HG03521 (cell line): ENCODE measurements around the gene SLC30A1.
"Not testable (repeated sequence)": the region's sequence is repeated elsewhere in the genome, so short reads cannot be mapped to it uniquely, and the experiment has no call there.

Source experiments
- ATAC-seq: cut with Tn5 transposase; IDR thresholded peaks from one replicate; pipeline ENCODE4 v1.9.1; 2021; ENCODE audit warnings: mild to moderate bottlenecking, moderate library complexity; ENCODE audit not compliant: unreplicated experiment

The SLC30A1 gene

DNA sequence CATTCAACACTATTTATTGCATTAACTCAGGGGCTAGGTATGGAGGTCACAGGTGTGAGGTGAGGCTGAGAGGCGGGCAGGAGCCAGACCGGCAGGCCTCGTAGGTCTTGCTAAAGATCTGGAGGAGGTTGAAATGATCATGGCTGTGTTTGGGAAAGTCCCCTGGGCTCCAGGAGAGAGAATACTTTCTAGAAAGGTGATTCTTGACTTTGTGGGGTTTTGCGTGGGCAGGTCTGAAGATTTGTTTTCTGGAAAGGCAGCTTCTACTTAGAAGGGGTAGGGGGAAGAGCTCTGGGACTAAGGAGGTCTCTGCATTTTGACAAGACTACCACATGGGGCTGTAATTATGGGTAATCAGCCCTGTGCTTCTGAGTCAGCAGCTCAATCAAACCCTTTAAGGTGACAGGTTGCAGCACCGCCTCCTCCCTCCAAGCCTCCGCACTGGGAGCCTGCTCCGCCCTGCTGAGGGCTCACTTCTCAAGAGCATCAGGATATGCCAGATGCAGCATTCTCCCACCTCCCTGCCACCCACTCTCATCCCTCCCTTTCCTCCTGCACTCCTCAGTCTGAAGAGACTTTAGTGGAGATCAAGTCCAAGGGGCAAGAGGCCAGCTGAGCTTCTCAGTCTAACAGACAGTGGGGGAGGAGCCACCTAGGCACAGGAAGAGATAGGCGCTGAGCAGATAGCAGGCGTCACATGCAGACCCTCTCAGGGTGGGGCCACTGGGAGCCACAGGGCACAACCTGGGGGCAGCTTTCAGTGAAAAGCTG is 30.5 kb downstream of the SLC30A1 start:
- no peak for ATAC-seq

GRCh38 chr1:211547710-211548109 is 31.3 kb downstream of the SLC30A1 start:
- no peak for ATAC-seq

DNA sequence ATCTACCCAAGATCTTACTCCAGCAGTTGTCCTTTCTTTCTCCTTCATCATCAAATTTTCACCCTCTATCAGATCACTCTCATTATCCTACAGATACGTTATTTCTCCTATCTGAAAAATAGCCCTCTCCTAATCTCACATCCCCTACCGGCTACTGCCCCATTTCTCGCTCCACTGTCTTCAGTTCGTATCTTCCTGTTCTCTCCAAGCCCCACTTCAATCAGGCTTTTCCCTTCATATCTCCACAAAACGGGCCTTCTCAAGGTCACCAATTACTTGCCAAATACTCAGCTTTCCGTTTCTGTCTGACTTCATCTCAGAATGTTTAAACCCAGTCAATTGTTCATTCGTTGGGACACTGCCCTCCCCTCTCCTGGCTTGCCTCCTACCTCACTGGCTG is 32.4 kb downstream of the SLC30A1 start:
- ATAC-seq: no peak

GRCh38 chr1:211543025-211543424 is 35.9 kb downstream of the SLC30A1 start:
- no peak for ATAC-seq

DNA sequence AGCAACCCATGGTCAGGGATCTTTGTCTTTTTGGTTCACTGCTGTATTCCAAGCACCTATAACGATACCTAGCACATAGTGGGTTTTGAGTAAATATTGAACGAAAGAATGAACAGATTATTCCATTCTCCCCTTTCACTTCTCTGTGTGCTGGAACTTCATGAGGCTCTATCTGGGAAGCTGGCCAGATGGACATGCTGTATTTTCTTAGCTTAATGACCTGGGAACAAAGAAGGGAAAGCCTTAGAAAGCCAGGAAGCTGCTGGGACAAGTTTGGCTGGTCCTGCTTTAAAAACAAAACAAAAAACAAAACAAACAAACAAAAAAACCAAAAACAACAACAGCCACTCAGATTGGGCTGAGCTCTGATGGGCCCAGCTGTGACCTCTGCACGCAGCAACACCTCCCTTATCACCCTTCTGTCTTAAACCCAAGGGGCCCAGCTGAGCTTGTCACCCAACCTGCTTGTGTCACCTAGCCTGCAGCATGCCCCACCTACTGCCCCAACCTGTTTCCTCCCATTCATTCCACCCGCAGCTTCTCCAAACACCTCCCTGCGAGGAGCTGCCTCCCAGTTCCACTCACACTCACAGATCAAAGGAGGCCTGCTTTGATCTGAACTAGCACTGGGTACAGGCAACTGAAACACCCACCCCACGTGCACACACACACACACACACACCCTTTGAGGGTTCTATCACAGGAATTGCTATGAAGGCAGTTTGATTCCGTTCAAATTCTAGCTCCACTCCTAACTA is 37.1 kb downstream of the SLC30A1 start:
- no peak for ATAC-seq

GRCh38 chr1:211541278-211541677 is 37.7 kb downstream of the SLC30A1 start:
- ATAC-seq: no peak

DNA sequence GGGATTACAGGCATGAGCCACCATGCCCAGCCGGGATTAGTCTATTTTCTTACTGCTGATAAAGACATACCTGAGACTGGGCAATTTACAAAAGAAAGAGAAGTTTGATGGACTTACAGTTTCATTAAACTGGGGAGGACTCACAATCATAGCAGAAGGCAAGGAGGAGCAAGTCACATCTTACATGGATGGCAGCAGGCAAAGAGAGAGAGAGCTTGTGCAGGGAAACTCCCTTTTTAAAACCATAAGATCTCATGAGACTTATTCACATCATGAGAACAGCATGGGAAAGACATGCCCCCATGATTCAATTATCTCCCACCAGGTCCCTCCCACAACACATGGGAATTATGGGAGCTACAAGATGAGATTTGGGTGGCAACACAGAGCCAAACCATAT is 38.1 kb downstream of the SLC30A1 start:
- not testable (repeated sequence) for ATAC-seq

DNA sequence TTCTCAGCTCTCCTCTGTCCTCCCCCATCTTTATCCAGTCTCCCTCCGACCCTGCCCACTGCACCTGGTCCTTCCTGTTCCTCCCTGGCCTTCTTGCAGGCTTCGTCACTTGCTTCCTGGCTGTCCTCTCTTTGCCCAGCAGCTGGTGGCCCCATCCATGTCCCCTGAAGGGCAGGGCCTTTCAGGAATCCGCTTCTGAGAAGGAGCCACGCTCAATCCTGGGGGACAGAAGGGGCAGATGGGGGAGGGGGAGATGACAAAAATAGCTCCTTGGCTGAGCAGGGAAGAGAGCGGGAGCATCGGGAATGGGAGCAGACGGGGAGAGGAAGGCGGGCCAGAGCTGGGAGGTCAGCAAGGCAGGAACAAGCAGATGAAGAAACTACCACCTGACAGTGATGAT is 40.7 kb downstream of the SLC30A1 start:
- no peak for ATAC-seq

GRCh38 chr1:211537253-211537652 is 41.7 kb downstream of the SLC30A1 start:
- ATAC-seq: no peak

DNA sequence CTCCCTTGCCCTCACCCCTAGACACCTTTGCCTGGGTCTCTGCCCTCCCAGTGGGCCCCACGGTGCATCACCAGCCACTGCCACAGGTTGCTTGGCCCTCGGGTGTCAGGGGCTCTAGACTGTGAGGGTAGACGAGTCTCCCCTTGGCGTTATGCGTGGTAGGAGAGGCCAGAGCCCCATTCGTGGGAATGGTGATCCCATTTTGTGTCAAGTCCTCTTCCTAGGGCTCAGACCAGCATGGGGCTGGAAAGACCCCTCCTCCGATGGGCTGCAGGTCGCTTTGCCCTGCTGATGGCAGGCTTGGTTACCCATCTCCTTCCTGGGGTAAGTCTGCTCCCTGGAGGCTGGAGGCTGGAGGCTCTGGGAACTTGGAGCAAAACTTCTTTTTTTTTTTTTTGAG is 42.4 kb downstream of the SLC30A1 start:
- no peak for ATAC-seq

DNA sequence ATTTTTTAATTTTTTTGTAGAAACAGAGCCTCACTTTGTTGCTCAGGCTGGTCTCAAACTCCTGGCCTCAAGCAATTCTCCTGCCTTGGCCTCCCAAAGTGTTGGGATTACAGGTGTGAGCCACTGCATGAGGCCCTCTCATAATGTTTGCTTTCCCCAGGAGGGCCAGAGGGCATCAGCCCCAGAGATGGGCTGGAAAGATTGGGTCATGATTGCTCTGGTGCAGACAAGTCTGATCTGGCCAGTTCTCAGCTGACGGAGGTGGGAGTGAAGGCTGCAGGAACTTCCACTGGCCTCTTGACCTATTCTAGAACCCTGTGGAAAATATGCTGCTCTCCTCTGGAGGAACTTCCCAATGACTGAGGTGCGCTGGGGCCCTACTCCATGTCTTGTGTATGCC is 43.6 kb downstream of the SLC30A1 start:
- no peak for ATAC-seq

GRCh38 chr1:211534545-211535291 is 44.2 kb downstream of the SLC30A1 start:
- no peak for ATAC-seq

DNA sequence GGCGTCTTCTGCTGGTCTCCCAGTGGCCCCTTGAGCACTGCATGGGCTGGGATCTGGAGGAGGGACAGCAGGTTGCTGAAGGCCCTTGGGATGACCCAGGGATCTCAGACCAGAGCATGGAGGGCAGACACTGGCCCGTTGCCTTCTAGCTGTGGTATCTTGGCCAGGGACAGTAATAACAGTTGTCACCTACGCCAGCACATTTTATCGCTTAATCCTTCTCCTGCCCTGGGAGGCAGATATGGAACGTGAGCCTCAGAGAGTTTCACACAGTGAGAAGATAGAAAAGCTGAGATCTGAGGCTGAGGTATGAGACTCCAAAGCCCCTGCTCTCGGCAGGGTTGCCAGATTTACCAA is 46.9 kb downstream of the SLC30A1 start:
- no peak for ATAC-seq

GRCh38 chr1:211531194-211532087 is 47.5 kb downstream of the SLC30A1 start:
- no peak for ATAC-seq

GRCh38 chr1:211530102-211530501 is 48.9 kb downstream of the SLC30A1 start:
- ATAC-seq: no peak

GRCh38 chr1:211529453-211529852 is 49.5 kb downstream of the SLC30A1 start:
- ATAC-seq: no peak

GRCh38 chr1:211529011-211529410 is 50.0 kb downstream of the SLC30A1 start:
- ATAC-seq: no peak

DNA sequence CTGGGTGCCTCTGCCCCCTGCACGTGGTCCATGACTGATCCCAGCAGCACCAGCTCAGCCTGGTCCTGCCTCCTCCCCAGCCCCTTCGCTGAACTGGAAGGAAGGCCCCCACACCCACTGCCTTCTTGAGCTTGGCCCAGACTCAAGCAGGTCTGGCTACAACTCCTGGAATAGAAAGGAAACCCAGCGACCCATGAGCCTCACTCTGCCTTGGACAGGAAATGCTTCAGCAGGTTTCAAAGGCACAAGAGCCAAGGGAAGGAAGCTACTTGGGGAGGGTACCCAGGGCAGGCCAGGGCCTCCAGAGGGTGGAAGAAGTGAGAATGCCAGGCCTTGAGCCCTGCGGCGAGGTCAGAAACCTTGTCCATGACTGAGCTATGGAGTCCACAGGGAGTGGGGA is 51.1 kb downstream of the SLC30A1 start:
- ATAC-seq: no peak

- no peak for ATAC-seq
Observed at GRCh38 chr1:211527006-211527405, 52.0 kb downstream of the SLC30A1 start.

GRCh38 chr1:211526101-211526500 is 52.9 kb downstream of the SLC30A1 start:
- ATAC-seq: no peak
